NCI-H2227 (cell line): ENCODE measurements around the gene KRTAP29-1.
"Not testable (repeated sequence)": the region's sequence is repeated elsewhere in the genome, so short reads cannot be mapped to it uniquely, and the experiment has no call there.

ENCODE experiments used
- DNase-seq: peaks from one replicate; lab custom pipeline; 2025; ENCODE audit not compliant: unreplicated experiment; lab: John Stamatoyannopoulos, UW

The KRTAP29-1 gene

DNA sequence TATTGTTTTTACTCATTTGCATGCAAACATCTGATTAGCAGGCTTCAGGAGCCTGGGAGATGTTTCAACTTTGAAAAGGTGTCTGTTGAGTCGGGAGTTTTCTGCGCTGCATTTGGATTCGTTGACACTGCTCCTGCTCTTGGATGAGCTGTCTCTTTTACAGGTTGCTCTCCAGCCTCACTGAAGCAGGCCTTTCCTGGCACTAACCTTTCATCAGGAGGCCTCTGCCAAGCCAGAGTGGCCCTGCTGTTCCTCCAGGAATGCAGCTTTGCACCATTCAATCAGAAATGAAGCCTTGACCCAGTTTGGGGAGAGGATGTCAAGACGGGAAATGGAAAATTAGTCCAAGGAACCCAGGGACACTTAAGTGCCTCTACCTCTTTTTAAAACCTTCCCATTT is 330 bp upstream of the KRTAP29-1 start:
- DNase-seq = no peak

DNA sequence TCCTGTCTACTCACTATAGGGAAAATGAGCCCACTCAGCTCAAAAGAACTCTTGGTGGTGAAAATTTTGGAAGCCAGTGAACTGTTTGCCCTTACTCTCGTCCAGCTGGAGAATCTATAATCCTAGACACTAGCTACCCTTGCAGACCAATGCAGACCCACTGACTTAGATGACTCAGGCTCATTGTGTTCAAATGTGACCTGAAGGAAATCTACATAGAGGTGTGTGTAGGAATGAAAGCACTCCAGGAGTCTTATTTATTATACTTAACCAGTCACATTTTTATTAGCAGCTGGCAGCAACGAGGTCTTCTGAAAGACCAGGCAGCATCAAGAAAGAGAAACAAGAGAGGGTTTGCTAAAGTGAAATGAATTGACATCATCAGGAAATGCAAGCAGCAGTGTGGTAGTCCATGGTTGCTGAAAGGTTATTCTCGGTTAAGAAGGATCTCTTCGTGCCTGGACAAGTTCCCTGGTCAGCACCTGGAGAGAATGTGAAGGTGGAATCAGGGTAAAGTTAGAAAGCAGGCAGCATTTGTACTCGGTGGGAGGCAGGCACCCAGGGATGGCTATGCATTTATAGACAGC is 1.4 kb downstream of the KRTAP29-1 start:
- no peak for DNase-seq

DNA sequence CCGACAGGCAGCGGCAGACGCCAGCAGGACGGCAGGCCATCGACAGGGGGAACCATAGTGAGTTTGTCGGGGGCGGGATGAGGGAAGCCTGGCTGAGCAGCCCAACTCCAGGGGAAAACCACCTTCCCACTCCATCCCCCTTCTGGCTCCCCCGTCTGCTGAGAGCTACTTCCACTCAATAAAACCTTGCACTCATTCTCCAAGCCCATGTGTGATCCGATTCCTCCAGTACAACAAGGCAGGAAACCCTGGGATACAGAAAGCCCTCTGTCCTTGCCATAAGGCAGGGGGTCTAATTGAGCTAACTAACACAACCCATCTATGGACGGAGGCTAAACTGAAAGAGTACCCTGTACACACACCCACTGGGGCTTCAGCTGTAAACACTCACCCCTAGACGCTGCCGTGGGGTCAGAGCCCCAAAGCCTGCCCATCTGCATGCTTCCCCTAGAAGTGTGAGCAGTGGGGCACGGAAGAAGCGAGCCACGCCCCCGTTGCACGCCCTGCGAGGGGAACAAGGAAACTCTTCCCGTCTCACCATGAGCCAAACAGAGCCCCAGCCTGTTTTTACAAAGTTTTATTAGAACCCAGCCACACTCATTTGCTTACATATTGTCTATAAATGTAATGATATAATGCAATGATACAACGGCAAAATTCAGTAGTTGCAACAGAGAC is 4.1 kb downstream of the KRTAP29-1 start:
- no peak for DNase-seq

DNA sequence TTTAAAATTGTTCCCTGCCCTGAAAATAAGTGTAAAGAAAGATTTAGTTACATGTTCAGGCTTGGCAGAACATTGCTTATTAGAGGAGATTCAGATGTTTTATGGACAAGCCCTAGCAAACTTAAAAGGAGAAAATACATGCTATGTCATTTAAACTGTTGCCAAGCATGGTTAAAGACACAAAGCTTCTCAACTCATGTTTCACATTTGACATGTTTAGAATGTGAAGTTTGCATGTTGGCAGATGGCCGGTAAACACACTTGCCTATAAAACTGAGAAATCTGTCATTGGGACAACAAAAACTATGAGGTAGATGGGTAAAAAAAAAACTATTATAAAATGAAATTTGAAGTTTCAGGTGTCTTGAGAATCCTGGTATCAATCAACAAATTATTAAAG is 5.8 kb downstream of the KRTAP29-1 start:
- DNase-seq = no peak

DNA sequence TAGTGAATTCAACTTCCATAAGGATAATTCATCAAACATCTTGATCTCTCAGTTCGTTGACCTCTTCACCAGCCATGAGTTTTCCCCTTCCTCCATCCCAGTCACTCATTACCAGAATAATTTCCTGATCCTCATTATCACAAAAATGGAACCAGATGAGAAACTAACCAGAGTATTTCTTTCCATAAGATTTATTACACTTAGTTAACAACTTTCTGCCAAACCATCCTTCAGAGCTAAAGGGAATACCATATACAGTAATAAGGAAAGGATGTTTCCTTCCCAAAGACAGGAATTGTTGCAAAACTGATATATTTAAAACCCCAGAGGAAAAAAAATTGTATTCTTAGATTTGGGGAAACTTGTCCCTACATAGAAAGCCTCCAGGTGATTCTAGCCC is 8.6 kb downstream of the KRTAP29-1 start:
- no peak for DNase-seq

DNA sequence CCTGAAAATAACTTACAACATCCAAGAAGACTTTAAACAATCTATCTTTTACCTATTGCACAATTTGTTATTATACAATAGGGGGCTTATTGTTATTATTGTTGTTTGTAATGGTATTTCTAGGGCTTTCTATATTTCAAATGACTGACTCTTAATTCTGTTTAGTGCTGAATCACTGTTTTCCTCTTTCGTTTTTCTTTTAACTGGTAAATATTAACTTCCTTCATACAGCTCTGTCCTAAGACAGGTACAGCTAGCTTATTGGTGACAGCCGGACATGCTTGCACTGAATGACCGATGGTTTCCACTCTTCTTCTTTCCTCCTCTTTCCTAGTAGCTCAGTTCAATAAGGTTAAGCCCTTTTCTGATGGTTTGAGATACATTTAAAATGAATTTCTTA is 15.6 kb downstream of the KRTAP29-1 start:
- no peak for DNase-seq

DNA sequence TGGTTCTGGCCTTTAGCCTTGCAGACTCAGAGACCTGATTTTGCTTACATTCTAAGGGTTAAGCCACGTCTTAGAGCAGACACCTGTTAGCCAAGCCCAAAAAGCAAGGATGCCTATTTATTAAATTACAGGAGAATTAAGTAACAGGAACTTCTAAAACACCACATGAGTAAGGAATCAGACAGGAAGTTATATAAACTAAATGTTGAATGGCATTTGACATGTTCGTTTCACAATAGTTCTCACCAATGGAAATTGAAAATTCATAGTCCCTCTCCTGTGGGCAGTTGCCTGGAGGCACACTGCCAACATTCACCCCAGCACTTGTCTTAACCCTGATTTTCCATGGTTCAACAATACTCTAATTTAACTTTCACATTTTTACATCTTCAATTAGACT is 18.1 kb downstream of the KRTAP29-1 start:
- DNase-seq = no peak

DNA sequence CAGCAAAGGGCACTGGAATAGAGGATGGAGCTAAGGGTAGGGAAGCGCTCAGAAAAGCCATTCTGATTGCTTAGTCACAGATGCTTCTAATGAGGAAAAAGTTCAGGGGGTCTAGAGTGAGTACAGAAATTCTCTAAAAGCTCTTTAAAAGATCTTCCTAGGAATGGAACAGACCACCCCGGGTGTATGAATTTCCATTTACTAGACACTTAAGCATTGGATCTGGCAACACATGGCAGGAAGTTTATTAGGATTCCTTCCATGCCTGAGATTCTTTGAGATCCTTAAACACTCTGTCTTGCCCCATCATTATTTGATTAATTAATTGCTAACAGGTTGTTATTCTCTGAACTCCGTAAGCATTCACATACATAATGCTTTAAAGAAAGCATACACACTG is 18.6 kb downstream of the KRTAP29-1 start:
- DNase-seq = no peak

DNA sequence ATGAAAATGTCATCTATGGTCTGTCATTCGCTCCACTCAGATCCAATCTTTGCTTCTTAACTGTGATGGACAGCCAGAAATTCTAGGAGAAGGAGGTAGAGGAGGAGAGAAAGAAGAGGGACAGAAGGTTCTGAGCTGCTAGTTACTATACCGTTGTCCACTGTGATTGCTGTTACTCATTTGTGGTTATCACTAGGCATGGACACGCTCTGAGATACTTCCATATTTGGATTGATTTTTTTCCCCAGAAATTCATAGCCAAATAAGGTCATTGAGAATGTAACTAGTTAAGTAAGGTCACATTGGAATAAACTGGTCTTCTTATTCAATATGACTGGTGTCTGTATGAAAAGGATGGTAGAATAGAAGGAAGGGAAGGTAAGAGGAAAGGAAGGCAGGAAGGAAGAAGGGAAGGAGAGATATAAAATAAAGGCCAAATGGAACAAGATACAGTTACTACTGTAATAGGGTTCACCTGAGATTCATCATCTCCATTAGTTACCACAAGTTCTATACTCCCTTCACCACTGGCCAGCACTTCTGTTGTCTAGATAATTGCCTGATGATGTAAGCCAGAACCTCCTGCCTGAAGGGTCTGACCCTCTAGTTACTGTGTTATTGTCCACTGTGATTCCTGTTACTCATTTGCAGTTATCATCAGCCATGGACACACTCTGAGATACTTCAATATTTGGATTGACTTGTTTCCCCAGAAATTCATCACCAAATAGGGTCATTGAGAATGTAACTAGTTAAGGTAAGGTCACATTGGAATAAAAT is 24.3 kb downstream of the KRTAP29-1 start:
- DNase-seq = no peak

DNA sequence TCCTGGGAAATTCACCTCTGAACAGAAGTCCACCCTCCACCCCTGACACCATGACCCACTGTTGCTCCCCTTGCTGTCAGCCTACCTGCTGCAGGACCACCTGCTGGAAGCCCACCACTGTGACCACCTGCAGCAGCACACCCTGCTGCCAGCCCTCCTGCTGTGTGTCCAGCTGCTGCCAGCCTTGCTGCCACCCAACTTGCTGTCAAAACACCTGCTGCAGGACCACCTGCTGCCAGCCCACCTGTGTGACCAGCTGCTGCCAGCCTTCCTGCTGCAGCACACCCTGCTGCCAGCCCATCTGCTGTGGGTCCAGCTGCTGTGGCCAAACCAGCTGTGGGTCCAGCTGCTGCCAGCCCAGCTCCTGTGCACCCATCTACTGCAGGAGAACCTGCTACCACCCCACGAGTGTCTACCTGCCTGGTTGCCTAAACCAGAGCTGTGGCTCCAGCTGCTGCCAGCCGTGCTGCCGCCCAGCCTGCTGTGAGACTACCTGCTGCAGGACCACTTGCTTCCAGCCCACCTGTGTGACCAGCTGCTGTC is 26.9 kb downstream of the KRTAP29-1 start, which contains the start of gene KRTAP9-7:
TSS of gene KRTAP9-7 (plus strand) at position 51 of the 543 bp plus-strand sequence. CDS start at position 51, 0 bp downstream.
- not testable (repeated sequence) for DNase-seq

DNA sequence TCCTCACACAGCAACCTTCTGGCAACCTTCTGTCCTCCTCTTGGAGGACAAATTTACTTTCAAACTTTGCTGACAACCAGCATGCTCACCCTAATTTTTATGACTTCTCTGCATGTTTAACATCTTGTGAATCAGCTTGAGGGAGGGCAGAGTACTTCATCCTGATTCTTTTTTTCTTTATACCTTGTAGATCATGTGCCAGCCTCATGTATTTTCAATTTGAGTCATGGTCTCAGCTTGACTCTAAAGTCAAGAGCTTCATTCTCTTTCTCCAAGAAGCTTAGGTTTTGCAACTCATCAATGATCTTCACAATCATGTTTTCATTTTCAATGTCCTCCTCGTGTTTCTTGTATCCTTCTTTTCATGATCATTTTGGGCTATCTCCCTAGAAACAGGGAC is 30.8 kb downstream of the KRTAP29-1 start:
- DNase-seq = no peak

DNA sequence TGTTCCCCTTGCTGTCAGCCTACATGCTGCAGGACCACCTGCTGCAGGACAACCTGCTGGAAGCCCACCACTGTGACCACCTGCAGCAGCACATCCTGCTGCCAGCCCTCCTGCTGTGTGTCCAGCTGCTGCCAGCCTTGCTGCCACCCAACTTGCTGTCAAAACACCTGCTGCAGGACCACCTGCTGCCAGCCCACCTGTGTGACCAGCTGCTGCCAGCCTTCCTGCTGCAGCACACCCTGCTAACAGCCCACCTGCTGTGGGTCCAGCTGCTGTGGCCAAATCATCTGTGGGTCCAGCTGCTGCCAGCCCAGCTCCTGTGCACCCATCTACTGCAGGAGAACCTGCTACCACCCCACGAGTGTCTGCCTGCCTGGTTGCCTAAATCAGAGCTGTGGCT is 31.3 kb downstream of the KRTAP29-1 start:
- DNase-seq = not testable (repeated sequence)

DNA sequence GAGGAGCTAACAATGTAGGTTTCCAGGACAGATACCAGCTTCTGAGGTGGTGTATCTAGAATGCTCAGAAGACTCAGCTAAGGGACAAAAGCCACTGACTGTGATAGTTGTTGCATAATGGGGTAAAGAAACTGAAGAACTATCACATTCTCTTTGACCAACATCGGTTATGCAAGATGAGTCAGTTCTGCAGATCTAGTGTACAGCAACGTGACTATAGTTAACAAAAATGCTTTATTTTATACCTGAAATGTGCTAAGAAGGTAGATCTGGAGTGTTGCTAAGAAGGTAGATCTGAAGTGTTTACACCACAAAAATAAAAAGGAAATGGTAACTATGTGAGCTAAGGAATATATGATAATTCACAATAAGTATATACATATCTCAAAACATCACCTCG is 34.9 kb downstream of the KRTAP29-1 start:
- DNase-seq = no peak

DNA sequence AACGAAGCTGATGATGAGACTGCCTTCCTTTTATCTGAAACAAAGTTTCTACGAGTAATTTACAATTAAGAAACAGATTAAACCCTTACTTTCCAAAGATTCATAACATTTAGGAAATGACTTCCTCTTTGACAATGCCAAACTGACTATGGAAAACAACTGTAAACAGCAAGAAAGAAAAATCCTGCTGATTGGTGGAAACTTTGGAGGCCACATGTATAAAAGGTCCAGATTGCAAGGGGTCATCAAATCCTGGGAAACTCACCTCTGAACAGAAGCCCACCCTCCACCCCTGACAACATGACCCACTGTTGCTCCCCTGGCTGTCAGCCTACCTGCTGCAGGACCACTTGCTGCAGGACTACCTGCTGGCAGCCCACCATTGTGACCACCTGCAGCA is 37.6 kb downstream of the KRTAP29-1 start, which contains the start of gene KRTAP9-6:
TSS of gene KRTAP9-6 (plus strand) at position 301 of the 400 bp plus-strand sequence. CDS start at position 301, 0 bp downstream.
- no peak for DNase-seq

DNA sequence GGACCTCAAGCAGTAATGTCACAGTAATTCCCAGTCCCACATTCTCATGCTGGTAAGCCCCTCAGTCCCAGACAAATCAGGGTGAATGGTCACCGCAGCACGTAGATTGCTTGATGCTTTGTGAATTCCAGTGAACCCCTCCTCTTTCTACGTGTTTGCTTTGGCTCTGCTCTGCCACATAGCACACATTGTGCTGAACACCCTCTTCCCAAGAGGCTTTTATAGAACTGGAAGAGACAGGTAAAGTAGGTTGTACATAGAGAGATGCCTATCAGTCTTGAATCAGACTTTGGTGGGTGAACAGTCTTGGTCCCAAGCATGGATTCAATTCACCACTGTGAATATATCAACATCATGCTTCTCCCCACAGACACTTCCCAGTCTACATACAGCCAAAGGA is 38.1 kb downstream of the KRTAP29-1 start:
- no peak for DNase-seq

DNA sequence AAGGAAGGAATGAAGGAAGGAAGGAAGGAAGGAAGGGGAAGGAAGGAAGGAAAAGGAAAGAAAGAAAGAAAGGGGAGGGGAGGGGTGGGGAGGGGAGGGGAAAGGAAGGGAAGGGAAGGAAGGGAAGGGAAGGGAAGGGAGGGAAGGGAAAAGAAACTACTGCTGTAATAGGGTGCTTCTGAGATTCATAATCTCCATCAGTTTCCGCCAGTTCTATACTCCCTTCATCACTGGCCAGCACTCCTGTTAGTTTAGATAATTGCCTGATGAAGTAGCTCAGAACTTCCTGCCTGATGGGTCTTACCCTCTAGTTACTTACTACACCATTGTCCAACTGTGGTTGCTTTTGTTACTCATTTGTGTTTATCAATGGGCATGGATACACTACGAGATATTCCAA is 39.4 kb downstream of the KRTAP29-1 start:
- no peak for DNase-seq

DNA sequence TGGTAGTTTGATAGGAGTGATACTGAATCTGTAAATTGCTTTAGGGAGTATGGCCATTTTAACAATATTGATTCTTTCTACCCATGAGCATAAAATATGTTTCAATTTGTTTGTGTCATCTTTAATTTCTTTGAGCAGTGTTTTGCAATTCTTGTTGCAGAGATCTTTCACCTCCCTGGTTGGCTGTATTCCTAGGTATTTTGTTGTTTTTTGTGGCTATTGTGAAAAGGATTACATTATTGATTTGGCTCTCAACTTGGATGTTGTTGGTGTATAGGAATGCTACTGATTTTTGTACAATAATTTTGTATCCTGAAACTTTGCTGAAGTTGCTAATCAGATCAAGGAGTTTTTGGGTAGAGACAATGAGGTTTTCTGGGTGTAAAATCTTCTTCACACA is 44.2 kb downstream of the KRTAP29-1 start:
- DNase-seq = no peak

DNA sequence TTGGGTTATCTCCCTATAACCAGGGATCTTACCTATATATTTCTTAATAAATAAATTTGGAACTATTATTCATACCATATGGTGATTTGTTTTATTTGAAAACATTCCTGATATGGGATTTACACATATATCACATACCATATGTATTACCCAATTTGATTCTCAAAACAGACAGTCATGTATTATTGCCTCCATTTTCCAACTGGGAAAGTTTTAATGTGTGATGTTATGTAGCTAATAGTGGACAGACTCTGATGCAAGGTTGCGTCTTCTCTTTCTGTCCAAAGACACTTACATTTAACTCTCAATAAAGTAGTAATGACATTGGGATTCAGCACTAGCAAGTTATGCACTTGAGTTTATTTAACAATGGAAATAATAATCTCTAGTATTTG is 46.4 kb downstream of the KRTAP29-1 start:
- no peak for DNase-seq

DNA sequence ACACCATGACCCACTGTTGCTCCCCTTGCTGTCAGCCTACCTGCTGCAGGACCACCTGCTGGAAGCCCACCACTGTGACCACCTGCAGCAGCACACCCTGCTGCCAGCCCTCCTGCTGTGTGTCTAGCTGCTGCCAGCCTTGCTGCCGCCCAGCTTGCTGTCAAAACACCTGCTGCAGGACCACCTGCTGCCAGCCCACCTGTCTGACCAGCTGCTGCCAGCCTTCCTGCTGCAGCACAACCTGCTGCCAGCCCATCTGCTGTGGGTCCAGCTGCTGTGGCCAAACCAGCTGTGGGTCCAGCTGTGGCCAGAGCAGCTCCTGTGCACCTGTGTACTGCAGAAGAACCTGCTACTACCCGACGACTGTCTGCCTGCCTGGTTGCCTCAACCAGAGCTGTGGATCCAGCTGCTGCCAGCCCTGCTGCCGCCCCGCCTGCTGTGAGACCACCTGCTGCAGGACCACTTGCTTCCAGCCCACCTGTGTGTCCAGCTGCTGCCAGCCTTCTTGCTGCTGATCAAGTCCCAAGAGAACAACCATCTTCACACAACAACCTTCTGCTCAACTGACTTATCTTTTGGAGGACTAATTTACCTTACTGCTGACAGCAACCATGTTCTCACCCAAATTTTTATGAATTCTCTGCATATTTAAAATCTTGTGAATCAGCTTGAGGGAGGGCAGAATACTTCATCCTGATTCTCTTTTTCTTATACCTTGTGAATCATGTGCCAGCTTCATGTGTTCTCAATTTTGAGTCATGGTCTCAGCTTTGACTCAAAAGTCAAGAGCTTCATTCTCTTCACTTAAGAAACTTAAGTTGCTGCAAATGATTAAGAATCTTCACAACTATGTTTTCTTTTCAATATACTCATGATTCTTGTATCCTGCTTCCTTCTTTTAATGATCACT is 47.0 kb downstream of the KRTAP29-1 start, which contains the start of gene KRTAP9-9:
TSS of gene KRTAP9-9 (plus strand) at position 4 of the 910 bp plus-strand sequence.
- DNase-seq = not testable (repeated sequence)

DNA sequence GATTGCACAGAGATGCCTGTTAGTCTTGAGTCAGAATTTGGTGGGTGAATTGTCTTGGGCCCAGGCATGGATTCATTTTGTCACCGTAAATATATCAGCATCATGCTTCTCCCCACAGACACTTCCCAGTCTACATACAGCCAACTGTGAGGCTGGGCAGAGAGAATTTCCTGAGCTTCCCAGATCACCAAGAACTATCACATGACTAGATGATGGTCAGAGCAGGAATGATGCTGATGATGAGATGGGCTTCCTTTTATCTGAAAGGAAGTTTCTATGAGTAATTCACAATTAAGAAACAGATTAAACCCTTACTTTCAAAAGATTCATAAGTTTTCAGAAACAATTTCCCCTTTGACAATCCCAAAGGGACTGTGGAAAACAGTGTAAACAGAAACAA is 47.8 kb downstream of the KRTAP29-1 start:
- no peak for DNase-seq
